ENCODE results near the gene SLITRK5. TPM values are rescaled to one million over a fixed set of nuclear protein-coding genes. Genes with fewer than 3 reads are reported as not detected.
A peak's percentile ranks its signal among the peaks of the same experiment; 100 is the strongest.

Gene SLITRK5
- total RNA-seq, 1 experiment from 2014 or later = 0.16 TPM

- peak; percentile 76 for DNase-seq (ENCODE audit: unreplicated experiment)
- Mint-ChIP-seq H3K4me3 (ENCODE audit: unreplicated experiment) (no peak overlapping the region), H3K4me1 (ENCODE audit: insufficient read depth, unreplicated experiment) (peaks cover 7% of the 10 kb centered on the region), H3K36me3 (ENCODE audit: insufficient read depth, unreplicated experiment) (no peaks in the 10 kb centered on the region), H3K27me3 (ENCODE audit: insufficient read depth, unreplicated experiment) (no peaks in the 10 kb centered on the region), H3K9me3 (ENCODE audit: unreplicated experiment) (no peaks in the 10 kb centered on the region), H3K27ac (ENCODE audit: low read depth, unreplicated experiment) (no peak overlapping the region)
- TF ChIP-seq CTCF (IDR thresholded peaks at IDR 0.05; ENCODE audit: unreplicated experiment) = no peak
- ChIA-PET POLR2A (interaction anchor here (1.0 kb wide), 1 partner anchor 385 kb away, joined by 3 read pairs; no protein-coding TSS in a partner anchor), CTCF (interaction anchor here (0.9 to 1.6 kb wide), 2 partner anchors 8 to 10 kb away, joined by 4 to 5 read pairs; partner anchors contain the start of gene SLITRK5)
- intact Hi-C loops (cut with micrococcal nuclease) = loop anchor here (10.0 kb wide), 1 partner anchor 1687 kb away; no protein-coding TSS in a partner anchor
- BruUV-seq (replicated peaks) = no TSS peak
These were observed 9.7 kb upstream of the SLITRK5 start for GRCh38 chr13:87661471-87661870.

GRCh38 chr13:87666831-87667230 is 4.3 kb upstream of the SLITRK5 start:
- POLR2A ChIA-PET = no interaction called here
- CTCF ChIA-PET = interaction anchor here (0.5 to 0.6 kb wide), 2 partner anchors 8 to 83 kb away, joined by 3 read pairs; no protein-coding TSS in a partner anchor

GRCh38 chr13:87667686-87668085 is 3.5 kb upstream of the SLITRK5 start:
- H3K4me3 Mint-ChIP-seq (ENCODE audit: unreplicated experiment) = no peak overlapping the region
- CTCF ChIA-PET = no interaction called here
- POLR2A ChIA-PET = no interaction called here
- BruUV-seq (replicated peaks) = no TSS peak
- TF ChIP-seq CTCF (IDR thresholded peaks at IDR 0.05; ENCODE audit: unreplicated experiment) = no peak
- peaks cover 2% of the 10 kb centered on the region for H3K36me3 Mint-ChIP-seq (ENCODE audit: insufficient read depth, unreplicated experiment)
- DNase-seq (ENCODE audit: unreplicated experiment) = no peak
- H3K4me1 Mint-ChIP-seq (ENCODE audit: insufficient read depth, unreplicated experiment) = no peaks in the 10 kb centered on the region
- intact Hi-C loops (cut with micrococcal nuclease) = loop anchor here (2.0 to 10.0 kb wide), 2 partner anchors 387 to 1693 kb away; no protein-coding TSS in a partner anchor
- no peaks in the 10 kb centered on the region for H3K27me3 Mint-ChIP-seq (ENCODE audit: insufficient read depth, unreplicated experiment)
- no peak overlapping the region for H3K27ac Mint-ChIP-seq (ENCODE audit: low read depth, unreplicated experiment)
- no peaks in the 10 kb centered on the region for H3K9me3 Mint-ChIP-seq (ENCODE audit: unreplicated experiment)

More at GRCh38 chr13:87666831-87667230, 4.3 kb upstream of the SLITRK5 start:
- Mint-ChIP-seq H3K4me1 (ENCODE audit: insufficient read depth, unreplicated experiment) (no peaks in the 10 kb centered on the region), H3K27me3 (ENCODE audit: insufficient read depth, unreplicated experiment) (no peaks in the 10 kb centered on the region), H3K9me3 (ENCODE audit: unreplicated experiment) (no peaks in the 10 kb centered on the region), H3K27ac (ENCODE audit: low read depth, unreplicated experiment) (no peak overlapping the region), H3K36me3 (ENCODE audit: insufficient read depth, unreplicated experiment) (no peaks in the 10 kb centered on the region), H3K4me3 (ENCODE audit: unreplicated experiment) (no peak overlapping the region)
- TF ChIP-seq CTCF (IDR thresholded peaks at IDR 0.05; ENCODE audit: unreplicated experiment) = no peak
- BruUV-seq (replicated peaks) = no TSS peak
- DNase-seq (ENCODE audit: unreplicated experiment) = no peak
- intact Hi-C loops (cut with micrococcal nuclease) = loop anchor here (10.0 kb wide), 1 partner anchor 1692 kb away; no protein-coding TSS in a partner anchor

- ChIA-PET CTCF (interaction anchor here (0.7 to 0.8 kb wide), 4 partner anchors 8 to 1387 kb away, joined by 3 to 4 read pairs (median 4); no protein-coding TSS in a partner anchor), POLR2A (no interaction called here)
- intact Hi-C loops (cut with micrococcal nuclease) = loop anchor here (1.0 to 10.0 kb wide), 3 partner anchors 389 to 1695 kb away; no protein-coding TSS in a partner anchor
- Mint-ChIP-seq H3K4me3 (ENCODE audit: unreplicated experiment) (no peak overlapping the region), H3K4me1 (ENCODE audit: insufficient read depth, unreplicated experiment) (no peaks in the 10 kb centered on the region), H3K9me3 (ENCODE audit: unreplicated experiment) (no peaks in the 10 kb centered on the region), H3K36me3 (ENCODE audit: insufficient read depth, unreplicated experiment) (peaks cover 6% of the 10 kb centered on the region), H3K27ac (ENCODE audit: low read depth, unreplicated experiment) (no peak overlapping the region), H3K27me3 (ENCODE audit: insufficient read depth, unreplicated experiment) (no peaks in the 10 kb centered on the region)
- TF ChIP-seq CTCF (IDR thresholded peaks at IDR 0.05; ENCODE audit: unreplicated experiment) = peak; percentile 55
- peak; percentile 63 for DNase-seq (ENCODE audit: unreplicated experiment)
- BruUV-seq (replicated peaks) = no TSS peak
These were observed 1.7 kb upstream of the SLITRK5 start for GRCh38 chr13:87669379-87669978.
